WTC11 (cell line): ENCODE measurements around the gene CCDC127.
"Not testable (repeated sequence)": the region's sequence is repeated elsewhere in the genome, so short reads cannot be mapped to it uniquely, and the experiment has no call there.

Source experiments
- CTCF ChIP-seq: fragments of 200-600 bp; IDR thresholded peaks from 2 replicates; pipeline ENCODE4 v1.8.0; 2022; ENCODE audit warnings: antibody characterized with exemption
- FOXJ3 ChIP-seq: sonication (generic); formaldehyde crosslinking; IDR thresholded peaks from 2 replicates; pipeline ENCODE4 v1.9.0; 2021; ENCODE audit warnings: missing genetic modification reagents, mild to moderate bottlenecking, borderline replicate concordance
- SMAD3 ChIP-seq: sonication (generic); formaldehyde crosslinking; IDR thresholded peaks from 2 replicates; pipeline ENCODE4 v1.8.0; 2022; ENCODE audit warnings: missing genetic modification reagents, mild to moderate bottlenecking, borderline replicate concordance
- SP1 ChIP-seq: sonication (generic); formaldehyde crosslinking; conservative IDR thresholded peaks from 2 replicates; pipeline ENCODE4 v1.8.1; 2022; ENCODE audit warnings: missing genetic modification reagents
- ZNF138 ChIP-seq: sonication (generic); formaldehyde crosslinking; conservative IDR thresholded peaks from 2 replicates; pipeline ENCODE4 v1.8.1; 2022; ENCODE audit warnings: mild to moderate bottlenecking, moderate library complexity, missing genetic modification reagents
- ZNF263 ChIP-seq: sonication (generic); formaldehyde crosslinking; IDR thresholded peaks from 2 replicates; pipeline ENCODE4 v1.8.1; 2022; ENCODE audit warnings: low read depth, mild to moderate bottlenecking, moderate library complexity, missing genetic modification reagents
- TF ChIP-seq, protein P1 (sequence below): sonication (generic); formaldehyde crosslinking; IDR thresholded peaks from 2 replicates; pipeline ENCODE4 v1.8.1; 2022; ENCODE audit warnings: low read depth, missing genetic modification reagents, borderline replicate concordance

DNA sequence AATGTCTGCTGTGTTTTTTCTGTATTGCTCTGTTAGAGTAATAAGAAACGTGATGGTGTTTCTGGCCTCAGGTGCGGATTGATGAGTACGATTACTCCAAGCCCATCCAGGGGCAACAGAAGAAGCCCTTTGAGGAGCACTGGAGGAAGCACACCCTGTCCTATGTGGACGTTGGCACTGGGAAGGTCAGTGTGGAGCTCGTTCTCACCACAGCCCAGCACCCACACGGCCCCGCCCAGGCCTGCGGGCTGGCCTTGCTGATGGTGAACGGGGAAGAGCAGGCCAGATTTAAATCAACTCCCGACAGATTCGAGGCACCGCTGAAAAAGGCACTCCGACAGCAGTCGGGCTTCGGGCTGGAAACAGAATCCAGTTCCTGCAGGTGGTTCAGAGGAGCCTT, 36.4 kb upstream of the CCDC127 start:
- TF ChIP-seq, protein P1, sequence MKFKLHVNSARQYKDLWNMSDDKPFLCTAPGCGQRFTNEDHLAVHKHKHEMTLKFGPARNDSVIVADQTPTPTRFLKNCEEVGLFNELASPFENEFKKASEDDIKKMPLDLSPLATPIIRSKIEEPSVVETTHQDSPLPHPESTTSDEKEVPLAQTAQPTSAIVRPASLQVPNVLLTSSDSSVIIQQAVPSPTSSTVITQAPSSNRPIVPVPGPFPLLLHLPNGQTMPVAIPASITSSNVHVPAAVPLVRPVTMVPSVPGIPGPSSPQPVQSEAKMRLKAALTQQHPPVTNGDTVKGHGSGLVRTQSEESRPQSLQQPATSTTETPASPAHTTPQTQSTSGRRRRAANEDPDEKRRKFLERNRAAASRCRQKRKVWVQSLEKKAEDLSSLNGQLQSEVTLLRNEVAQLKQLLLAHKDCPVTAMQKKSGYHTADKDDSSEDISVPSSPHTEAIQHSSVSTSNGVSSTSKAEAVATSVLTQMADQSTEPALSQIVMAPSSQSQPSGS (CRISPR knock-in tag): not testable (repeated sequence)
- TF ChIP-seq ZNF138 (CRISPR knock-in tag); CTCF; ZNF263 (CRISPR knock-in tag); SP1 (CRISPR knock-in tag); FOXJ3; SMAD3 (CRISPR knock-in tag): not testable (repeated sequence)
